GM12878 (cell line): ENCODE results near the gene CYP27A1. TPM values are rescaled to one million over a fixed set of nuclear protein-coding genes. Genes with fewer than 3 reads are reported as not detected.

Source experiments
- ATAC-seq: fragments of 200-7000 bp; cut with Tn5 transposase; 3 replicates; pipeline ENCODE4 v1.9.1; 2020; ENCODE audit warnings: mild to moderate bottlenecking, moderate library complexity
- BruUV-seq: library from RNA; stranded (reverse); fragments of 400-500 nt; replicated peaks from 2 replicates; lab custom pipeline; 2021; lab: Mats Ljungman, UMichigan
- CTCF ChIA-PET: fragments of 300-600 bp; sonication (Branson Sonifier 250); formaldehyde crosslinking; extraction: SDS; loops from one replicate; lab custom pipeline; 2021; ENCODE audit warnings: inconsistent platforms; lab: Yijun Ruan, JAX
- POLR2A ChIA-PET: fragments of 350-600 bp; formaldehyde crosslinking; extraction: SDS; loops from one replicate; lab custom pipeline; 2021; ENCODE audit warnings: inconsistent platforms; lab: Charles Lee
- RAD21 ChIA-PET: fragments of 300-600 bp; sonication (Branson Sonifier 250); formaldehyde crosslinking; loops from one replicate; lab custom pipeline; 2023; ENCODE audit warnings: antibody characterized with exemption; ENCODE audit not compliant: unreplicated experiment; lab: Charles Lee
- SMC1A ChIA-PET: fragments of 300-600 bp; sonication (Branson Sonifier 250); formaldehyde crosslinking; loops from one replicate; lab custom pipeline; 2023; ENCODE audit not compliant: unreplicated experiment, uncharacterized antibody; lab: Charles Lee
- DNase-seq: peaks from one replicate; pipeline ENCODE4 v3.0.0-alpha.2; 2011; ENCODE audit warnings: low read depth, low spot score
- FAIRE-seq: peaks from 3 replicates; lab custom pipeline; 2011; peaks lifted over from hg19 to GRCh38; lab: Jason Lieb, UNC
- H2AFZ ChIP-seq: 2 replicates; pipeline ENCODE4 v1.6.0; 2011; ENCODE audit warnings: low read depth, low read length, control low read depth; ENCODE audit not compliant: control insufficient read depth
- H3K27ac ChIP-seq: 2 replicates; pipeline ENCODE4 v1.5.1; 2011; ENCODE audit warnings: control low read depth; ENCODE audit not compliant: control insufficient read depth, insufficient read depth
- H3K27me3 ChIP-seq, 2 experiments: replicated peaks in 1 of 2; 2 replicates each; pipeline versions ENCODE4 v1.6.0 to v1.6.1; 2011; ENCODE audit warnings: low read length in 1 of 2; ENCODE audit not compliant: control insufficient read depth in 2 of 2, insufficient read depth in 2 of 2
- H3K36me3 ChIP-seq, 2 experiments: 2 replicates each; pipeline ENCODE4 v1.5.1; 2011; ENCODE audit warnings: low read length in 1 of 2; ENCODE audit not compliant: control insufficient read depth in 2 of 2, insufficient read depth in 2 of 2
- H3K4me1 ChIP-seq: 2 replicates; pipeline ENCODE4 v1.6.1; 2011; ENCODE audit warnings: mild to moderate bottlenecking, low read length, moderate library complexity, mixed read lengths; ENCODE audit not compliant: control insufficient read depth, insufficient read depth
- H3K4me2 ChIP-seq: 2 replicates; pipeline ENCODE4 v1.6.0; 2011; ENCODE audit warnings: control low read depth; ENCODE audit not compliant: control insufficient read depth, insufficient read depth
- H3K4me3 ChIP-seq: fragments of 200-600 bp; sonication (generic); 2 replicates; pipeline ENCODE4 v1.5.1; 2016
- H3K79me2 ChIP-seq: 2 replicates; pipeline ENCODE4 v1.6.0; 2011; ENCODE audit warnings: low read length; ENCODE audit not compliant: control insufficient read depth, insufficient read depth
- H3K9ac ChIP-seq: 2 replicates; pipeline ENCODE4 v1.8.0; 2011; ENCODE audit warnings: low read length, control low read depth, mixed read lengths; ENCODE audit not compliant: control insufficient read depth, insufficient read depth
- H3K9me3 ChIP-seq: replicated peaks from 3 replicates; pipeline ENCODE4 v1.5.1; 2011; ENCODE audit warnings: mild to moderate bottlenecking, low read length; ENCODE audit not compliant: control insufficient read depth, insufficient read depth
- H4K20me1 ChIP-seq: 2 replicates; pipeline ENCODE4 v1.6.0; 2011; ENCODE audit not compliant: control insufficient read depth, insufficient read depth
- NFXL1 ChIP-seq: fragments of 450-650 bp; IDR thresholded peaks from 2 replicates; pipeline ENCODE4 v1.6.1; 2017; ENCODE audit warnings: antibody characterized with exemption, mild to moderate bottlenecking, borderline replicate concordance
- YBX1 ChIP-seq: fragments of 450-650 bp; IDR thresholded peaks from 2 replicates; pipeline ENCODE4 v1.6.1; 2016; ENCODE audit warnings: antibody characterized with exemption
- WGBS: methylation state at CpG from one replicate; pipeline ENCODE4 v1.1.6; 2016; ENCODE audit warnings: low lambda C conversion rate; ENCODE audit not compliant: insufficient replicate concordance, insufficient coverage; ENCODE audit errors: missing lambda C conversion rate; 5-methylcytosine and 5-hydroxymethylcytosine counted together
- in situ Hi-C: fragments of 300-500 bp; cut with MboI; formaldehyde crosslinking; loops from 9 replicates; pipeline ENCODE4 v1.14.3; 2018; ENCODE audit warnings: mixed read lengths
- intact Hi-C: fragments of 100-400 bp; cut with micrococcal nuclease; formaldehyde crosslinking; loops from one replicate; pipeline ENCODE4 v1.14.2; 2022; ENCODE audit not compliant: unreplicated experiment
- polyA plus RNA-seq, 11 experiments: library from polyadenylated mRNA; depleted of rRNA in 4 of 11; unstranded in 6 of 11; stranded (reverse) in 5 of 11; fragments of >200 nt; fragmentation: Nextera tagmentation in 4 of 11; fragmentation: Illumina TruSeq in 1 of 11; extraction: Ambion mirVana in 4 of 11; extraction: Trizol in 1 of 11; gene quantifications; 1 replicate in 1 of 11; 2 replicates in 10 of 11; pipeline versions ENCODE4 v1.2.1 to v1.2.3, GENCODE V29; 2011 to 2016; ENCODE audit warnings: inconsistent platforms in 2 of 11, missing spikeins in 2 of 11, low read depth in 1 of 11
- total RNA-seq, 4 experiments: library from RNA; depleted of rRNA in 3 of 4; stranded (reverse); fragments of >200 nt in 3 of 4; fragmentation: Illumina TruSeq in 1 of 4; extraction: Trizol in 1 of 4; gene quantifications; 2 replicates each; pipeline versions ENCODE4 v1.2.1 to v1.2.3, GENCODE V29; 2013 to 2021
- TF ChIP-seq, protein P1 (sequence below): fragments of 450-650 bp; formaldehyde crosslinking; IDR thresholded peaks from 2 replicates; pipeline ENCODE4 v1.4.0; 2020; ENCODE audit warnings: mild to moderate bottlenecking, moderate library complexity

Gene CYP27A1
- total and polyA plus RNA-seq, 10 of the 15 experiments (the other 5 are each of a cell fraction or from before 2014, with no cell fraction given): 0.11 to 0.72 (median 0.18) TPM; not detected in 2

GRCh38 chr2:218849721-218850120 lies 67.8 kb downstream of the CYP27A1 start:
- DNase-seq (no peak), ATAC-seq (no peak), FAIRE-seq (no peak)
- Histone ChIP-seq H2AFZ (no peak overlapping the region), H3K79me2 (no peaks in the 10 kb centered on the region), H3K4me2 (no peak overlapping the region), H3K36me3 (no peaks in the 10 kb centered on the region), H4K20me1 (no peaks in the 10 kb centered on the region), H3K9me3 (no peaks in the 10 kb centered on the region; the same call in 2 of the 3 replicates), H3K27ac (no peak overlapping the region), H3K4me1 (no peaks in the 10 kb centered on the region), H3K4me3 (no peak overlapping the region), H3K27me3 (peaks cover 2 to 12% of the 10 kb centered on the region in 2 experiments), H3K9ac (no peak overlapping the region)
- BruUV-seq: no TSS peak
- intact Hi-C loops: loop anchor here (5.0 kb wide), 3 partner anchors 133 to 547 kb away; no protein-coding TSS in a partner anchor
- in situ Hi-C loops: loop anchor here (5.0 to 10.0 kb wide), 2 partner anchors 187 to 445 kb away; no protein-coding TSS in a partner anchor
- CTCF ChIA-PET: interaction anchor here (1.0 to 7.2 kb wide), 5 partner anchors 49 to 270 kb away, joined by 3 to 95 read pairs (median 4); no protein-coding TSS in a partner anchor
- TF ChIP-seq, protein P1, sequence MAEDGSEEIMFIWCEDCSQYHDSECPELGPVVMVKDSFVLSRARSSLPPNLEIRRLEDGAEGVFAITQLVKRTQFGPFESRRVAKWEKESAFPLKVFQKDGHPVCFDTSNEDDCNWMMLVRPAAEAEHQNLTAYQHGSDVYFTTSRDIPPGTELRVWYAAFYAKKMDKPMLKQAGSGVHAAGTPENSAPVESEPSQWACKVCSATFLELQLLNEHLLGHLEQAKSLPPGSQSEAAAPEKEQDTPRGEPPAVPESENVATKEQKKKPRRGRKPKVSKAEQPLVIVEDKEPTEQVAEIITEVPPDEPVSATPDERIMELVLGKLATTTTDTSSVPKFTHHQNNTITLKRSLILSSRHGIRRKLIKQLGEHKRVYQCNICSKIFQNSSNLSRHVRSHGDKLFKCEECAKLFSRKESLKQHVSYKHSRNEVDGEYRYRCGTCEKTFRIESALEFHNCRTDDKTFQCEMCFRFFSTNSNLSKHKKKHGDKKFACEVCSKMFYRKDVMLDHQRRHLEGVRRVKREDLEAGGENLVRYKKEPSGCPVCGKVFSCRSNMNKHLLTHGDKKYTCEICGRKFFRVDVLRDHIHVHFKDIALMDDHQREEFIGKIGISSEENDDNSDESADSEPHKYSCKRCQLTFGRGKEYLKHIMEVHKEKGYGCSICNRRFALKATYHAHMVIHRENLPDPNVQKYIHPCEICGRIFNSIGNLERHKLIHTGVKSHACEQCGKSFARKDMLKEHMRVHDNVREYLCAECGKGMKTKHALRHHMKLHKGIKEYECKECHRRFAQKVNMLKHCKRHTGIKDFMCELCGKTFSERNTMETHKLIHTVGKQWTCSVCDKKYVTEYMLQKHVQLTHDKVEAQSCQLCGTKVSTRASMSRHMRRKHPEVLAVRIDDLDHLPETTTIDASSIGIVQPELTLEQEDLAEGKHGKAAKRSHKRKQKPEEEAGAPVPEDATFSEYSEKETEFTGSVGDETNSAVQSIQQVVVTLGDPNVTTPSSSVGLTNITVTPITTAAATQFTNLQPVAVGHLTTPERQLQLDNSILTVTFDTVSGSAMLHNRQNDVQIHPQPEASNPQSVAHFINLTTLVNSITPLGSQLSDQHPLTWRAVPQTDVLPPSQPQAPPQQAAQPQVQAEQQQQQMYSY (CRISPR knock-in tag): no peak
- no peak for TF ChIP-seq YBX1
- TF ChIP-seq NFXL1: no peak
- POLR2A ChIA-PET: interaction anchor here (0.7 kb wide), 1 partner anchor 39 kb away, joined by 4 read pairs; no protein-coding TSS in a partner anchor
- SMC1A ChIA-PET: interaction anchor here (0.9 to 4.9 kb wide), 3 partner anchors 26 to 195 kb away, joined by 4 to 26 read pairs (median 25); partner anchors contain the start of genes BCS1L and ZNF142
- RAD21 ChIA-PET: interaction anchor here (1.2 to 3.2 kb wide), 4 partner anchors 48 to 270 kb away, joined by 3 to 16 read pairs (median 9); partner anchors contain the start of genes BCS1L, TTLL4 and ZNF142
- WGBS: 68% methylated on average over 7 of the region's 7 CpGs
